OCI-M2 (cell line): ENCODE data around the gene SCN1A.
"Not testable (repeated sequence)": the region's sequence is repeated elsewhere in the genome, so short reads cannot be mapped to it uniquely, and the experiment has no call there.

ENCODE experiments used
- DNase-seq: peaks from one replicate; lab custom pipeline; 2025; ENCODE audit not compliant: unreplicated experiment; lab: John Stamatoyannopoulos, UW

The SCN1A gene

GRCh38 chr2:166135849-166136258 lies 8.0 kb upstream of the SCN1A start:
- no peak for DNase-seq

GRCh38 chr2:166135152-166135848 lies 7.5 kb upstream of the SCN1A start:
- no peak for DNase-seq

DNA sequence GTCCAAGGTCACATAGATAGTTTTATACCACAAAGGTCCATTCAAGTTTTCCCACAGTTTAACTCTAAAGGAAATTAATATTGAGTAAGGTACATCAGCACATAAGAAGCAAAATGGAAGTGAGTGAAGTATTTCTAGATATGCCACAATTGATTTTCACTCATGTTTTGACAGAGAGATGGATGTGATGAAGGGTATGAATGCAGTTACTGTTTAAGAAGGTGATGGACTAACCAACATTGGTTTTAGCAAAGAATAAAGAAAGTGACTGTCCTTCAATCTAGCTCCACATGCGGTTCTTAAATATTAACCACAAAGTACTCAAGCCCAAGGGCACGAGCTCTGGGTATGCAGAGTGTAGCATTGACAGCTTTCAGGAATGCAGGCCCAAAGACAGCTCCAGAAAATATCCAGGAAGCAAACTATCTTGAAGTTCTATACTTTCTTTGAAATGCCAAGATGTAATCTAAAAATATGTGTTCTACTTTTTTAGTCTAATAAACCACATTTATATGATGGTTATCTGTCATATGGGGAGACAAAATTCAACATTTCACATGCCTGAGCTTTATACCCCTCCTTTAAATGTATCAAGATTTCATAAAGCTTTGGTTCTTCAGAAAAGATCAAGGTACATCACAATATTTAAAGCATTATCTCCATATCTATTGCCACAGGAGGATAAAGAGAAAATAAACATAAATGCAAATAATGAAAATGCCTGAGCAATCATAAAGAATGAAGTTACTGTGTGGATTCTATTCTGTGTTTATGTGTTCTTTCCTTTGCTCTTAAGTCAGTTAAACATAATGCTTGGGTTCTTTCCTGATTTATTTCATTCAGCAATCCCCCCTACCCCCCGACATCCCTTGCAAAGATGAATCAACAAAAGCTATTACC lies 6.7 kb upstream of the SCN1A start:
- no peak for DNase-seq

DNA sequence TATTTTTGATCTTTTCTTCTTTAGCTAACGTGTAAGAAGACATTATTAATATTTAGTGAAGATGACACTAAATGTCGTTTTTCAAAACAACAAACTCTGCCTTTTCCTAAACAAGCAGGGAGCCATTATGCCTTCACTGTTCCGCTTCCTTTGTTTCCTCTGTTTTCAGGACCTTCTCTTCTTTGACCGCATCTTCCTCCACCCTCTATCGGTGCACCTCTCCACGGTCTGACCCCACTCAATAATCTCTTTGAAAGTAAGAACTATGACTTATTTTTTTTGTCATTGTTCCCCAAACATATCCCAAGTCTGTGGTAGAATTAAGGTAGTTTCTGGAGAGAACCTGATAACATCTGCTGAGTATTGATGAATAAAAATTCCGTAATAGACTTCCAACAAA lies 5.8 kb upstream of the SCN1A start:
- no peak for DNase-seq

GRCh38 chr2:166128156-166128505 lies 311 bp upstream of the SCN1A start:
- DNase-seq = no peak

DNA sequence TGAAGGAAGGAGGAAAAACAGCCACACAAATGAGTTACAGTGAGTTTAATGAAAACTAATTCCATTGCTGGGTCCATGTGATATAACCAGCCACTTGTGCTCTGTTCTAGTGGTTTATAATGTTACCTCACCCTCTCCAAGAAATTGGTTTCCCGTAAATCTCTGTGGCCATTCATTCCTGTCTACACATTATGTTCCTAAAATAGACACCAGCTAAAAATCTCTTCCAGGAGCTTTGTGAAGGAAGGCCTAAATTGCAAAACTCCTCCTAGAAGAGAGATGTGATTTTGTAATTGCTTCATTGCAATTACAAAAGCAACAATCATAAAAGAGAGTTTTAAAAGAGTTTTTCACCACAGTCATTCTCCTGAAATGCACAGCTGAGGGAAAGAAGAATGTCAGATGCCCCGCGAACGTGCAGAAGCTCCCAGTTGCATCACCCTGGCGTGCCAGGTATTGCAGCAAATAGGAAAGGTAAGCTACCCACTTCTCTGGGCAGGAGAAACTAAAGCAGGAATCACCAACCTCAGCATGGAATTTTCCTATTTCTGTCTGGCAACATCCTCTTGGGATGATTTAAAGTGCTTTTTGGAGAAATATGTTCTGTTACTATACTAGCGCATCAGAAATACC lies 1.7 kb downstream of the SCN1A start:
- no peak for DNase-seq

GRCh38 chr2:166125557-166125956 lies 2.3 kb downstream of the SCN1A start:
- no peak for DNase-seq

DNA sequence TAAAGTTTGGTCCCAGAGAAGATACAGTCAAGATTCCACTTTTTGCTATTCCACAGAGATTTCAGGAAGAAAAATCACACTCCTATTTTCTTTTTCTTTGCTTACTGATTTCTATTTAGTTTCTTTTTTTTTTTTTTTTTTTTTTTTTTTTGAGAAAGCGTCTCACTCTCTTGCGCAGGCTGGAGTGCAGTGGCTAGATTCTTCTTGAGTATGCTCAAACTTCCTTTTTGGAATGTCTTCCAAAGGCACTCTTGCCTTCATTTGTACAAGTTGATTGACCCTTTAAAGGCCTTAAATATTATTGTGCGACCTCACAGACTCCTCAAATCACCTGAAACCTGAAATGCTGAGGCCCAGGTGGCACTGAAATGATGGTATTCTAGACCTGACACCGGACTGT lies 9.6 kb downstream of the SCN1A start:
- DNase-seq = no peak

DNA sequence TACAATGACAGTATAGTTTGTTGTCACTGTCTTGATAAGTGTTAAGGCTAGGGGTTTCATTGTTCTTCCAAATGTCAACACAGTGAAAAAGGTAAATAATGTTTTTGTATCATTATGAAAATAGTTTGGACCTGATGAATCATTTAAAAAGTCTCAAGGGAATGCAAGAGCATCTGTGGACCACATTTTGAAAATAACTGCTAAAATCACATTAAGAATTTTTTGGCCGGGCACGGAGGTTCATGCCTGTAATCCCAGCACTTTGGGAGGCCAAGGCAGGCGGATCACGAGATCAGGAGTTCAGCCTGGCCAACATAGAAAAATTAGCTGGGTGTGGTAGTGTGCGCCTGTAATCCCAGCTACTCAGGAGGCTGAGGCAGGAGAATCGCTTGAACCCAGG lies 10.3 kb downstream of the SCN1A start:
- no peak for DNase-seq

- DNase-seq = no peak
These were observed 12.2 kb downstream of the SCN1A start for GRCh38 chr2:166115589-166115988.

DNA sequence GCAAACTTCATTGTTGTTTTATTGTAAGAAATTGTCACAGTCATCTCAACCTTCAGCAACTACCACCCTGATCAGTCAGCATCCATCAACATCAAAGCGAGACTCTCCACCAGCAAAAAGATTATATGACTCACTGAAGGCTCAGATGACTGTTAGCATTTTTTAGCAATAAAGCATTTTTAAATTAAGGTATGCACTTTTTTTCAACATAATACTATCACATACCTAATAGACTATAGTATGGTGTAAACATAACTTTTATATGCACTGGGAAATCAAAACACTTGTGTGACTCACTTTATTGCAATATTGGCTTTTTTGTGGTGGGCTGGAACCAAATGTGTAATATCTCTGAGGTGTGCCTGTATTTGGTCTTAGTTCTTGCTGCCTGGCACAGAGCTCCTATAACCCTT lies 15.6 kb downstream of the SCN1A start:
- no peak for DNase-seq

DNA sequence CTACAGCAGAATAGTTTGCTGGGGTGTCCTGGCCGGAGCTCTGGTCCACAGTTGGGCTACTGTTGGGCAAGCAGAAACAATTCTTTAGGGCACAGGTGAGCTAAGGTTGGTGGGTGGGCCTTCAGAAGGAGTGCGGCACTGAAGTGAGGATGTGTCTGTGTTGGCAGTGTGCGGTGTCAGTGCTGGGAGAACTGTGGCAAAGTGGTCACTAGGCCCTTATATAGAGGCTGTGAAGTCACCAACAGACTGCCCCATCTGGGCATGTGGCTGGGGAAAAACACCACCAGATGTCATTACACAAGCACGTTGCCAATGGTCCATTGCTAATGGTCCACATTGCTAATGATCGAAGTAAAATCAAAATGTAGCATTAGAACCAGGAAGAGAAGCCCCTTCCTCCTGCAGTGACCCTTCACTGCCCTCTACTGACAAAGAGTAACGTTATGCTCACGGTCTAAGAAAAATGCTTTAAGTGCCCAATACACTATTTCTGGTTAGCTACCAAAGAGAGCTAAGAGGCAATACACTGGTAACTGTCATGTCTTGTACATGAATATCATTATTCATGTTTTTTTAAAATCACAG lies 21.3 kb downstream of the SCN1A start:
- no peak for DNase-seq

DNA sequence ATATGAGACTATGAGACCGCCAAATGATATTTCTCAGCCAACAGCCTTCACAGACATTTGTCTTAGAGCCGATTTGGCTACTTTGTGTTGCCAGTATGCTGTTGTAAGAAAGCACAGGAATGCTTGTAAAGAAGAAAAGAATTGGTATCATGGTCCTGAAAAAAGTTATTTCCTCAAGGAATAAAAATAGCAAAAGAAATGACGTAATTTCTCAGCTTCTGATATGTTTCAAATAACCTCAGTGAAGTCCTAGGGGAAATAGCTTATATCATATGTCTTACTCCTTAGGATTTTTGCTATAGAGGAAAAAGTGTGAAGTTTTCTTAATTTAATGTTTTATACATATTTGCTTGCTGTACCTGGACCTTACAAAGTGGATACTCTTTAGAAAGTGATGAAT lies 23.0 kb downstream of the SCN1A start:
- no peak for DNase-seq

DNA sequence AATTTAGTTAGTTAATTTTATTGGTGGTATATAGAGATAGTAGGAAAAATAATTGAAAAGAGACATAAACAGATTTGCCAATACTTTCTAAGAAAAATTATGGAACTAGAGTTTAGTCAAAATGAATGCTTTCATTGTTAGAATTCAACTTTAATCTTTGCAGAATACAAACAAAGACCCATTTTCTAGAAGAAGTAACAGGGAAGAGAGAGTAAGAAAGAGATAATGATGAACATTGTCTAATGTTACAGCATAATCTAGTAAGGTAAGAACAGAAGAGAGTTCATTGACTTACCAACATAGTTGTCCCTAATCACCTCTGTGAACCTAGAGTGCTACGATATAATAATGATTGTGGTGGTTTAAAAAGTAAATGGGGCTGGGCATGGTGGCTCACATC lies 23.7 kb downstream of the SCN1A start:
- no peak for DNase-seq

- not testable (repeated sequence) for DNase-seq
These were observed 24.5 kb downstream of the SCN1A start for GRCh38 chr2:166103277-166103676.

DNA sequence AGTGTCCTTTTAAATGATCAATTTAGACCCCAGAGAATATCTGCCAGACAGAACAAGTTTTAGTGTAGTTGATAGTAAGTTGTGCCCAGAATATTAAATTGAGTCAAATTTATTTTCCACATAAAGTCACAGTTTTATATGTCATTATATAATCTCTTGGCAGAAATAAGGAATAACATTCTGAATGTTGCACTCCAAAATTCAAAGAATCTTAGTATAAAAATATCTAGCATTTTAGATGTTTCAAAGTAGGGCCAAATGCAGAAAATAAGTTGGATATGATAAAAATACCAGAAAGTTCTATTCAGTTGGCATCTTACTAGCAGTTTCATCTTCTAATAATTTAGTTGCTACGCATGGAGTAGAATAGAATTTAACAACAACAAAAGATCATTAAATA lies 33.5 kb downstream of the SCN1A start:
- DNase-seq = no peak

GRCh38 chr2:166092889-166093288 lies 34.9 kb downstream of the SCN1A start:
- no peak for DNase-seq

- no peak for DNase-seq
These were observed 36.4 kb downstream of the SCN1A start for GRCh38 chr2:166091439-166091838.

DNA sequence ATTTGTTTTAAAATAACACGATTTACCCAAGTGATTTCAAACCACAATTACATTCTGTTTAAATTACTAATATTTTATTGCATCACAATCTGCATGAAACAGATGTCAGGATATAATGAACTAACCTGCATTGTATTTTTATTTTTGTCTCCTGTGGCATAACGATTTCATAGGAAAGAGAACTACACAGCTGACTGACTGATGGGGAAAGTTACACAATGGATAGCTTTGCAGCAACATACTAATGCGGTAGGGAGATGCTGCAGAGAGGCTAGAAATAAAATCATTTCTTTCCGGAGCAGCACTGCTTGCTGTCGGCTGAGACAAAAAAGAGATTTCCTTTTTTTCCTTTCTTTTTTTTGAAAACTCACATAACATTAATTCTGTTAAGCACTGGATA lies 36.9 kb downstream of the SCN1A start:
- no peak for DNase-seq

GRCh38 chr2:166090346-166090745 lies 37.5 kb downstream of the SCN1A start:
- no peak for DNase-seq

DNA sequence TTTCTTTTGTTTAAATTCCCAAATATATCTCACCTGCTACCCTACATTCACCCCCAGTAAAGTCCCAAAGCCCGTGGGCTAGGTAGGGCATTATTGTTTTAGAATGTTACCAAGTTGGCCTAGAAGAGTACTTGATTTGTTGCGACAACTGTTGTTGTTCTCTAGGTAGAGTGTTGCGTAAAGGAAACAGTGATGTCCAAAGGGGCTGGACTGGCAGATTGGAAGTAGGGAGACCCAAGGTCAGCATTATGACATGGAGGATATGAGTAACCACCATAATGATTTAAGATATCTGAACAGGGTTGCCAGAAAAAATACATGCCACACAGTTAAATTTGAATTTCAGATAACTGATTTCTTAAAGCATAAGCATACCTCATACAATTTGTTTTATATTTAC lies 39.2 kb downstream of the SCN1A start:
- DNase-seq = no peak

GRCh38 chr2:166084301-166084700 lies 43.5 kb downstream of the SCN1A start:
- DNase-seq = no peak
